Neural cell (in vitro differentiated cells): ENCODE results near the gene LEPR. TPM values are rescaled to one million over a fixed set of nuclear protein-coding genes. Genes with fewer than 3 reads are reported as not detected.

Experiments
- H2AFZ ChIP-seq: fragments of 200-600, 300-800 bp; sonication (generic), shearing (Covaris generic); 2 replicates; pipeline ENCODE4 v1.6.0; 2014; ENCODE audit warnings: low read depth, mild to moderate bottlenecking, antibody characterized with exemption, low read length, moderate library complexity
- H3F3A ChIP-seq: fragments of 200-600 bp; shearing (Covaris generic); 2 replicates; pipeline ENCODE4 v1.6.1; 2016; ENCODE audit warnings: mild to moderate bottlenecking, moderate library complexity, mixed read lengths, antibody characterized with exemption, low read length; ENCODE audit not compliant: insufficient read depth, poor library complexity, severe bottlenecking
- H3K27ac ChIP-seq: fragments of 200-600, 300-800 bp; sonication (generic), shearing (Covaris generic); 2 replicates; pipeline ENCODE4 v1.5.1; 2014; ENCODE audit warnings: mild to moderate bottlenecking, low read length, moderate library complexity
- H3K27me3 ChIP-seq: fragments of 300-800, 200-600 bp; sonication (generic), shearing (Covaris generic); 2 replicates; pipeline ENCODE4 v1.6.0; 2014; ENCODE audit warnings: mild to moderate bottlenecking, low read depth, low read length, moderate library complexity; ENCODE audit not compliant: insufficient read depth
- H3K36me3 ChIP-seq: fragments of 300-800, 200-600 bp; sonication (generic), shearing (Covaris generic); 2 replicates; pipeline ENCODE4 v1.5.1; 2014; ENCODE audit warnings: mild to moderate bottlenecking, antibody characterized with exemption, low read length, moderate library complexity; ENCODE audit not compliant: insufficient read depth
- H3K4me2 ChIP-seq: fragments of 300-800, 200-600 bp; sonication (generic), shearing (Covaris generic); 2 replicates; pipeline ENCODE4 v1.6.0; 2014; ENCODE audit warnings: mild to moderate bottlenecking, low read length
- H3K4me3 ChIP-seq: fragments of 300-800, 200-600 bp; sonication (generic), shearing (Covaris generic); 2 replicates; pipeline ENCODE4 v1.5.1; 2014; ENCODE audit warnings: mild to moderate bottlenecking, low read length, moderate library complexity
- H3K79me2 ChIP-seq: fragments of 200-600 bp; shearing (Covaris generic); replicated peaks from 2 replicates; pipeline ENCODE4 v1.6.0; 2014; ENCODE audit warnings: mild to moderate bottlenecking, low read length, moderate library complexity; ENCODE audit not compliant: insufficient read depth
- H3K9ac ChIP-seq: fragments of 300-800, 200-600 bp; sonication (generic), shearing (Covaris generic); 2 replicates; pipeline ENCODE4 v1.6.1; 2016; ENCODE audit warnings: mild to moderate bottlenecking, low read length, mixed read lengths
- H3K9me2 ChIP-seq: fragments of 200-600 bp; shearing (Covaris generic); 2 replicates; pipeline ENCODE4 v1.6.1; 2016; ENCODE audit warnings: mild to moderate bottlenecking, low read length, mixed read lengths; ENCODE audit not compliant: insufficient read depth
- H3K9me3 ChIP-seq: fragments of 200-600, 300-800 bp; sonication (generic), shearing (Covaris generic); 2 replicates; pipeline ENCODE4 v1.6.1; 2016; ENCODE audit warnings: mild to moderate bottlenecking, mixed run types, low read length, moderate library complexity, mixed read lengths
- H4K20me1 ChIP-seq: fragments of 200-600 bp; shearing (Covaris generic); 2 replicates; pipeline ENCODE4 v1.6.1; 2016; ENCODE audit warnings: mild to moderate bottlenecking, mixed run types; ENCODE audit not compliant: insufficient read depth
- EP300 ChIP-seq: fragments of 450-650 bp; conservative IDR thresholded peaks from 2 replicates; pipeline ENCODE4 v1.6.1; 2014; ENCODE audit warnings: antibody characterized with exemption, mild to moderate bottlenecking, moderate library complexity; ENCODE audit not compliant: poor library complexity, severe bottlenecking
- EZH2 ChIP-seq: fragments of 200-600, 300-800 bp; shearing (Covaris generic), sonication (generic); IDR thresholded peaks from 2 replicates; pipeline ENCODE4 v1.6.1; 2014; ENCODE audit warnings: antibody characterized with exemption, low read length, borderline replicate concordance, mild to moderate bottlenecking; ENCODE audit not compliant: insufficient read depth, poor library complexity, severe bottlenecking
- MXI1 ChIP-seq: fragments of 450-650 bp; conservative IDR thresholded peaks from 2 replicates; pipeline ENCODE4 v1.6.1; 2014; ENCODE audit warnings: antibody characterized with exemption, mild to moderate bottlenecking; ENCODE audit not compliant: poor library complexity, severe bottlenecking
- POLR2AphosphoS5 ChIP-seq: IDR thresholded peaks from 2 replicates; pipeline ENCODE4 v1.6.1; 2012
- RAD21 ChIP-seq: fragments of 450-650 bp; conservative IDR thresholded peaks from 2 replicates; pipeline ENCODE4 v1.6.1; 2014; ENCODE audit warnings: antibody characterized with exemption, mild to moderate bottlenecking, moderate library complexity
- REST ChIP-seq: IDR thresholded peaks from 2 replicates; pipeline ENCODE4 v1.6.1; 2012; ENCODE audit warnings: borderline replicate concordance
- SMC3 ChIP-seq: fragments of 450-650 bp; conservative IDR thresholded peaks from 2 replicates; pipeline ENCODE4 v1.6.1; 2014; ENCODE audit warnings: antibody characterized with exemption, mild to moderate bottlenecking, moderate library complexity; ENCODE audit not compliant: poor library complexity
- TAF1 ChIP-seq: IDR thresholded peaks from 2 replicates; pipeline ENCODE4 v1.6.1; 2012; ENCODE audit warnings: low read depth
- polyA plus RNA-seq: library from polyadenylated mRNA; depleted of rRNA; stranded (reverse); fragments of >200 nt; gene quantifications from 2 replicates; pipeline ENCODE4 v1.2.3, GENCODE V29; 2014
- TF ChIP-seq, protein P1 (sequence below): fragments of 450-650 bp; IDR thresholded peaks from 2 replicates; pipeline ENCODE4 v1.5.1; 2014; ENCODE audit warnings: antibody characterized with exemption, mild to moderate bottlenecking, moderate library complexity; ENCODE audit not compliant: poor library complexity, severe bottlenecking

LEPR gene
- polyA plus RNA-seq, 1 donor from 2014 or later: 4.0 TPM

- Histone ChIP-seq H3K36me3 (no peaks in the 10 kb centered on the region), H3K27me3 (no peaks in the 10 kb centered on the region), H3K79me2 (no peaks in the 10 kb centered on the region), H3K9me2 (no peaks in the 10 kb centered on the region), H3K9ac (no peak overlapping the region), H3F3A (no peaks in the 10 kb centered on the region), H4K20me1 (no peaks in the 10 kb centered on the region), H3K9me3 (no peaks in the 10 kb centered on the region), H3K4me2 (no peak overlapping the region), H3K27ac (peak overlapping the region; percentile 77), H3K4me3 (peak overlapping the region; percentile 36), H2AFZ (no peak overlapping the region)
- TF ChIP-seq RAD21 (no peak), MXI1 (no peak), SMC3 (no peak), REST (no peak), POLR2AphosphoS5 (no peak), TAF1 (no peak), EZH2 (no peak), EP300 (no peak)
- TF ChIP-seq, protein P1, sequence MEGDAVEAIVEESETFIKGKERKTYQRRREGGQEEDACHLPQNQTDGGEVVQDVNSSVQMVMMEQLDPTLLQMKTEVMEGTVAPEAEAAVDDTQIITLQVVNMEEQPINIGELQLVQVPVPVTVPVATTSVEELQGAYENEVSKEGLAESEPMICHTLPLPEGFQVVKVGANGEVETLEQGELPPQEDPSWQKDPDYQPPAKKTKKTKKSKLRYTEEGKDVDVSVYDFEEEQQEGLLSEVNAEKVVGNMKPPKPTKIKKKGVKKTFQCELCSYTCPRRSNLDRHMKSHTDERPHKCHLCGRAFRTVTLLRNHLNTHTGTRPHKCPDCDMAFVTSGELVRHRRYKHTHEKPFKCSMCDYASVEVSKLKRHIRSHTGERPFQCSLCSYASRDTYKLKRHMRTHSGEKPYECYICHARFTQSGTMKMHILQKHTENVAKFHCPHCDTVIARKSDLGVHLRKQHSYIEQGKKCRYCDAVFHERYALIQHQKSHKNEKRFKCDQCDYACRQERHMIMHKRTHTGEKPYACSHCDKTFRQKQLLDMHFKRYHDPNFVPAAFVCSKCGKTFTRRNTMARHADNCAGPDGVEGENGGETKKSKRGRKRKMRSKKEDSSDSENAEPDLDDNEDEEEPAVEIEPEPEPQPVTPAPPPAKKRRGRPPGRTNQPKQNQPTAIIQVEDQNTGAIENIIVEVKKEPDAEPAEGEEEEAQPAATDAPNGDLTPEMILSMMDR: no peak
These were observed 7.5 kb upstream of the LEPR start for GRCh38 chr1:65412984-65413375.

GRCh38 chr1:65414538-65414937 lies 5.9 kb upstream of the LEPR start:
- no peaks in the 10 kb centered on the region for H3K9me2 ChIP-seq
- H3K27ac ChIP-seq: no peak overlapping the region
- H3F3A ChIP-seq: no peaks in the 10 kb centered on the region
- TF ChIP-seq REST (no peak), MXI1 (no peak), POLR2AphosphoS5 (no peak), EP300 (no peak), RAD21 (no peak), EZH2 (no peak)
- TF ChIP-seq, protein P1: no peak
- no peak overlapping the region for H3K9ac ChIP-seq
- no peaks in the 10 kb centered on the region for H3K79me2 ChIP-seq
- H3K9me3 ChIP-seq: no peaks in the 10 kb centered on the region
- no peaks in the 10 kb centered on the region for H3K36me3 ChIP-seq
- H3K27me3 ChIP-seq: no peaks in the 10 kb centered on the region
- H3K4me3 ChIP-seq: no peak overlapping the region
- H2AFZ ChIP-seq: no peak overlapping the region
- H4K20me1 ChIP-seq: no peaks in the 10 kb centered on the region
- no peak overlapping the region for H3K4me2 ChIP-seq
